Mesendoderm (in vitro differentiated cells): ENCODE measurements around the gene UBE2D2.

ENCODE experiments used
- DNase-seq: peaks from one replicate; pipeline ENCODE4 v3.0.0; 2013
- H2AK5ac ChIP-seq: 2 replicates; pipeline ENCODE4 v1.6.1; 2013; ENCODE audit warnings: low read length, inconsistent platforms
- H2BK120ac ChIP-seq: 2 replicates; pipeline ENCODE4 v1.6.1; 2013; ENCODE audit warnings: low read depth, mild to moderate bottlenecking, low read length, moderate library complexity, mixed read lengths
- H2BK15ac ChIP-seq: replicated peaks from 2 replicates; pipeline ENCODE4 v1.6.1; 2013; ENCODE audit warnings: low read depth, mild to moderate bottlenecking, moderate library complexity
- H2BK5ac ChIP-seq: 2 replicates; pipeline ENCODE4 v1.6.1; 2013; ENCODE audit warnings: low read length, inconsistent platforms
- H3K18ac ChIP-seq: 2 replicates; pipeline ENCODE4 v1.6.1; 2013; ENCODE audit warnings: mild to moderate bottlenecking, low read length, mixed read lengths
- H3K23ac ChIP-seq: one replicate; pipeline ENCODE4 v1.6.1; 2013; ENCODE audit warnings: low read length
- H3K27ac ChIP-seq: 2 replicates; pipeline ENCODE4 v1.5.1; 2013; ENCODE audit warnings: low read depth, mild to moderate bottlenecking, inconsistent platforms, low read length, moderate library complexity
- H3K27me3 ChIP-seq: 2 replicates; pipeline ENCODE4 v1.6.1; 2013; ENCODE audit warnings: low read length, control low read depth, mild to moderate bottlenecking, inconsistent platforms; ENCODE audit not compliant: insufficient read depth, poor library complexity
- H3K36me3 ChIP-seq: 2 replicates; pipeline ENCODE4 v1.6.1; 2013; ENCODE audit warnings: low read length, inconsistent platforms; ENCODE audit not compliant: control insufficient read depth, insufficient read depth
- H3K4ac ChIP-seq: one replicate; pipeline ENCODE4 v1.6.1; 2013; ENCODE audit warnings: low read depth, mild to moderate bottlenecking, low read length, moderate library complexity
- H3K4me1 ChIP-seq: 2 replicates; pipeline ENCODE4 v1.6.1; 2013; ENCODE audit warnings: low read depth, low read length, inconsistent platforms; ENCODE audit not compliant: control insufficient read depth
- H3K4me2 ChIP-seq: 2 replicates; pipeline ENCODE4 v1.6.1; 2013; ENCODE audit warnings: low read length
- H3K4me3 ChIP-seq: 2 replicates; pipeline ENCODE4 v1.5.1; 2013; ENCODE audit warnings: mild to moderate bottlenecking, low read length
- H3K56ac ChIP-seq: one replicate; pipeline ENCODE4 v1.6.1; 2013; ENCODE audit warnings: low read length
- H3K79me1 ChIP-seq: 2 replicates; pipeline ENCODE4 v1.6.1; 2013; ENCODE audit warnings: low read length, inconsistent platforms
- H3K79me2 ChIP-seq: 2 replicates; pipeline ENCODE4 v1.6.1; 2013; ENCODE audit warnings: mild to moderate bottlenecking, low read length; ENCODE audit not compliant: control insufficient read depth, insufficient read depth
- H3K9ac ChIP-seq: 2 replicates; pipeline ENCODE4 v1.6.1; 2013; ENCODE audit warnings: low read length, inconsistent platforms
- H4K5ac ChIP-seq: one replicate; pipeline ENCODE4 v1.6.1; 2013; ENCODE audit warnings: low read length
- H4K8ac ChIP-seq: one replicate; pipeline ENCODE4 v1.6.1; 2013; ENCODE audit warnings: low read depth, mild to moderate bottlenecking, control low read depth, low read length, moderate library complexity
- WGBS: extraction: QIAGEN DNeasy Blood & Tissue Kit; methylation state at CpG from one replicate; pipeline ENCODE4 v1.1.7; 2013; ENCODE audit warnings: low lambda C conversion rate, missing lambda C conversion rate; ENCODE audit not compliant: insufficient coverage; ENCODE audit errors: extremely low coverage; 5-methylcytosine and 5-hydroxymethylcytosine counted together

Gene UBE2D2

GRCh38 chr5:139651043-139651834 lies 90.1 kb downstream of the UBE2D2 start:
- Histone ChIP-seq H2BK5ac (peak overlapping the region; percentile 71), H3K27ac (peak overlapping the region; percentile 96), H3K56ac (peak overlapping the region; percentile 94), H3K36me3 (no peaks in the 10 kb centered on the region), H2AK5ac (no peak overlapping the region), H3K4me1 (peaks cover 35% of the 10 kb centered on the region), H3K23ac (no peak overlapping the region), H2BK120ac (no peak overlapping the region), H3K79me2 (peaks cover 74% of the 10 kb centered on the region), H3K18ac (peak overlapping the region; percentile 98), H3K27me3 (no peaks in the 10 kb centered on the region), H3K79me1 (peaks cover 2% of the 10 kb centered on the region), H3K4me2 (peak overlapping the region; percentile 56), H4K8ac (no peak overlapping the region), H3K9ac (peak overlapping the region; percentile 96), H3K4me3 (peak overlapping the region; percentile 89), H3K4ac (peak overlapping the region; percentile 76), H2BK15ac (no peak overlapping the region), H4K5ac (no peak overlapping the region)
- WGBS = no CpG with 5 or more reads among the region's 14 CpGs
- DNase-seq = peak; percentile 88

- peak overlapping the region; percentile 40 for H2AK5ac ChIP-seq
- no peak overlapping the region for H4K5ac ChIP-seq
- H4K8ac ChIP-seq = no peak overlapping the region
- H3K4me2 ChIP-seq = peak overlapping the region; percentile 54
- H3K23ac ChIP-seq = no peak overlapping the region
- H2BK5ac ChIP-seq = no peak overlapping the region
- peaks cover 82% of the 10 kb centered on the region for H3K79me2 ChIP-seq
- no peaks in the 10 kb centered on the region for H3K36me3 ChIP-seq
- peak overlapping the region; percentile 45 for H3K56ac ChIP-seq
- WGBS = no CpG with 5 or more reads among the region's 23 CpGs
- peak overlapping the region; percentile 59 for H3K9ac ChIP-seq
- no peaks in the 10 kb centered on the region for H3K27me3 ChIP-seq
- H3K79me1 ChIP-seq = peaks cover 3% of the 10 kb centered on the region
- no peak overlapping the region for H3K4ac ChIP-seq
- no peak overlapping the region for H3K4me3 ChIP-seq
- peaks cover 33% of the 10 kb centered on the region for H3K4me1 ChIP-seq
- H3K27ac ChIP-seq = no peak overlapping the region
- no peak overlapping the region for H2BK120ac ChIP-seq
- DNase-seq = no peak
- H3K18ac ChIP-seq = no peak overlapping the region
- H2BK15ac ChIP-seq = no peak overlapping the region
Measured at GRCh38 chr5:139651853-139652787, 91.0 kb downstream of the UBE2D2 start.

- Histone ChIP-seq H3K4me3 (no peak overlapping the region), H3K18ac (peak overlapping the region; percentile 7), H4K5ac (no peak overlapping the region), H3K27ac (peak overlapping the region; percentile 7), H2BK15ac (no peak overlapping the region), H2BK120ac (no peak overlapping the region), H3K23ac (no peak overlapping the region), H4K8ac (no peak overlapping the region), H3K4me1 (peaks cover 39% of the 10 kb centered on the region), H3K79me2 (peaks cover 89% of the 10 kb centered on the region), H2AK5ac (no peak overlapping the region), H3K4me2 (peak overlapping the region; percentile 26), H2BK5ac (no peak overlapping the region), H3K9ac (peak overlapping the region; percentile 59), H3K56ac (peak overlapping the region; percentile 45), H3K79me1 (peaks cover 7% of the 10 kb centered on the region), H3K36me3 (no peaks in the 10 kb centered on the region), H3K27me3 (no peaks in the 10 kb centered on the region), H3K4ac (no peak overlapping the region)
- no CpG with 5 or more reads among the region's 5 CpGs for WGBS
- DNase-seq = no peak
Measured at GRCh38 chr5:139652788-139653241, 91.7 kb downstream of the UBE2D2 start.

GRCh38 chr5:139653616-139654015 lies 92.5 kb downstream of the UBE2D2 start:
- H2AK5ac ChIP-seq = no peak overlapping the region
- H3K56ac ChIP-seq = peak overlapping the region; percentile 59
- WGBS = no CpG with 5 or more reads among the region's 5 CpGs
- peaks cover 97% of the 10 kb centered on the region for H3K79me2 ChIP-seq
- H3K23ac ChIP-seq = no peak overlapping the region
- H3K27me3 ChIP-seq = no peaks in the 10 kb centered on the region
- H3K4me3 ChIP-seq = no peak overlapping the region
- DNase-seq = no peak
- H3K4me2 ChIP-seq = peak overlapping the region; percentile 8
- peaks cover 44% of the 10 kb centered on the region for H3K4me1 ChIP-seq
- H3K4ac ChIP-seq = no peak overlapping the region
- peaks cover 10% of the 10 kb centered on the region for H3K79me1 ChIP-seq
- H3K18ac ChIP-seq = peak overlapping the region; percentile 7
- H3K27ac ChIP-seq = no peak overlapping the region
- peak overlapping the region; percentile 59 for H3K9ac ChIP-seq
- H4K5ac ChIP-seq = no peak overlapping the region
- no peak overlapping the region for H2BK15ac ChIP-seq
- no peak overlapping the region for H2BK120ac ChIP-seq
- no peak overlapping the region for H4K8ac ChIP-seq
- no peak overlapping the region for H2BK5ac ChIP-seq
- H3K36me3 ChIP-seq = no peaks in the 10 kb centered on the region

- H3K27ac ChIP-seq = no peak overlapping the region
- no CpG with 5 or more reads among the region's 3 CpGs for WGBS
Measured at GRCh38 chr5:139654464-139654863, 93.3 kb downstream of the UBE2D2 start.

More at GRCh38 chr5:139654464-139654863, 93.3 kb downstream of the UBE2D2 start:
- no peak overlapping the region for H3K23ac ChIP-seq
- no peak overlapping the region for H2AK5ac ChIP-seq
- no peak overlapping the region for H3K4ac ChIP-seq
- peaks cover 10% of the 10 kb centered on the region for H3K79me1 ChIP-seq
- peak overlapping the region; percentile 13 for H3K9ac ChIP-seq
- H3K18ac ChIP-seq = no peak overlapping the region
- no peaks in the 10 kb centered on the region for H3K27me3 ChIP-seq
- H3K4me3 ChIP-seq = no peak overlapping the region
- H4K5ac ChIP-seq = no peak overlapping the region
- H2BK120ac ChIP-seq = no peak overlapping the region
- H3K4me1 ChIP-seq = peaks cover 52% of the 10 kb centered on the region
- peak overlapping the region; percentile 71 for H3K56ac ChIP-seq
- H3K4me2 ChIP-seq = no peak overlapping the region
- no peak for DNase-seq
- no peak overlapping the region for H2BK15ac ChIP-seq
- peaks cover 98% of the 10 kb centered on the region for H3K79me2 ChIP-seq
- H3K36me3 ChIP-seq = no peaks in the 10 kb centered on the region
- no peak overlapping the region for H2BK5ac ChIP-seq
- no peak overlapping the region for H4K8ac ChIP-seq
